Measurements from ENCODE around the gene MPPED2. TPM values are rescaled to one million over a fixed set of nuclear protein-coding genes. Genes with fewer than 3 reads are reported as not detected.
"Not testable (repeated sequence)": the region's sequence is repeated elsewhere in the genome, so short reads cannot be mapped to it uniquely, and the experiment has no call there.

The MPPED2 gene
- polyA plus RNA-seq, 6 donors from 2014 or later = 0.47 to 3.1 (median 2.5) TPM

- Mint-ChIP-seq H3K4me3 (no peak overlapping the region), H3K27me3 (no peaks in the 10 kb centered on the region), H3K36me3 (no peaks in the 10 kb centered on the region), H3K4me1 (peaks cover 0 to 10% (median 0%) of the 10 kb centered on the region in 3 donors), H3K9me3 (no peaks in the 10 kb centered on the region), H3K27ac (no peak overlapping the region)
- no peak for DNase-seq
- ATAC-seq (ENCODE audit: low read depth in 2 of 2) = no peak
Observed at GRCh38 chr11:30567120-30567519, 19.0 kb downstream of the MPPED2 start.

GRCh38 chr11:30566482-30566881, 19.7 kb downstream of the MPPED2 start:
- no peaks in the 10 kb centered on the region for H3K27me3 Mint-ChIP-seq

GRCh38 chr11:30565027-30565426, 21.1 kb downstream of the MPPED2 start:
- Mint-ChIP-seq H3K4me1 (peaks cover 0 to 16% (median 0%) of the 10 kb centered on the region in 3 donors), H3K4me3 (peak overlapping the region in 1 of 8 donors; percentile 25), H3K27me3 (no peaks in the 10 kb centered on the region), H3K36me3 (no peaks in the 10 kb centered on the region), H3K27ac (no peak overlapping the region), H3K9me3 (no peaks in the 10 kb centered on the region)
- no peak for ATAC-seq (ENCODE audit: low read depth in 2 of 2)
- no peak for DNase-seq

More at GRCh38 chr11:30566482-30566881, 19.7 kb downstream of the MPPED2 start:
- DNase-seq (no peak), ATAC-seq (ENCODE audit: low read depth in 2 of 2) (no peak)
- Mint-ChIP-seq H3K4me3 (no peak overlapping the region), H3K27ac (peak overlapping the region in 1 of 6 donors; percentile 30), H3K4me1 (peaks cover 0 to 10% (median 0%) of the 10 kb centered on the region in 3 donors), H3K9me3 (no peaks in the 10 kb centered on the region), H3K36me3 (no peaks in the 10 kb centered on the region)

- Mint-ChIP-seq H3K4me3 (no peak overlapping the region), H3K27ac (no peak overlapping the region), H3K27me3 (no peaks in the 10 kb centered on the region), H3K9me3 (peaks cover 0 to 3% (median 0%) of the 10 kb centered on the region in 7 donors), H3K36me3 (no peaks in the 10 kb centered on the region), H3K4me1 (peaks cover 0 to 16% (median 0%) of the 10 kb centered on the region in 3 donors)
- DNase-seq (no peak), ATAC-seq (ENCODE audit: low read depth in 2 of 2) (no peak)
Observed at GRCh38 chr11:30561691-30562415, 24.3 kb downstream of the MPPED2 start.

GRCh38 chr11:30560206-30561106, 25.7 kb downstream of the MPPED2 start:
- Mint-ChIP-seq H3K4me3 (peak overlapping the region in 4 of 8 donors; percentile 7 to 54 (median 42)), H3K9me3 (peaks cover 0 to 3% (median 0%) of the 10 kb centered on the region in 7 donors), H3K27me3 (no peaks in the 10 kb centered on the region), H3K27ac (peak overlapping the region in 1 of 6 donors; percentile 17), H3K4me1 (peaks cover 0 to 12% (median 0%) of the 10 kb centered on the region in 3 donors), H3K36me3 (no peaks in the 10 kb centered on the region)
- ATAC-seq (ENCODE audit: low read depth in 2 of 2) (no peak), DNase-seq (no peak)

DNA sequence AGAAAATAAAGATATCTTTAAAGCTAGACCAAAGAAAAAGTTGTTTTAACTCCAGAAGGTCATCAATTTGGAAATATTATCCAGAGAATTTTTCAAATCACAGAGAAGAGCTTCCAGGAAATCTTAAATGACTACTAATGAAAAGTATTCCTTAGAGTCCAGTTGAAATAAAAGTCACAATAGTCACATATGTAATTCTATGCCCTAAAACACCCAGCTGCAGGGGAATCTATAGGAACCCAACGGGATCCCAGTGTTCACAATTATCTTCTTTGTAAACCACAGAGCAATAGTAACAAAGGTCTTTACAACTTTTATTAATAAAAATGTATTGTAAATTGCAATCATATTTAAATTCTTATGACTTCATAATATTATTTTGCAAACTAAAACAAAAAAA, 27.1 kb downstream of the MPPED2 start:
- DNase-seq (no peak), ATAC-seq (ENCODE audit: low read depth in 2 of 2) (no peak)
- Mint-ChIP-seq H3K36me3 (no peaks in the 10 kb centered on the region), H3K4me1 (peaks cover 0 to 8% (median 0%) of the 10 kb centered on the region in 3 donors), H3K4me3 (no peak overlapping the region), H3K27ac (no peak overlapping the region), H3K27me3 (no peaks in the 10 kb centered on the region), H3K9me3 (peaks cover 0 to 3% (median 0%) of the 10 kb centered on the region in 7 donors)

DNA sequence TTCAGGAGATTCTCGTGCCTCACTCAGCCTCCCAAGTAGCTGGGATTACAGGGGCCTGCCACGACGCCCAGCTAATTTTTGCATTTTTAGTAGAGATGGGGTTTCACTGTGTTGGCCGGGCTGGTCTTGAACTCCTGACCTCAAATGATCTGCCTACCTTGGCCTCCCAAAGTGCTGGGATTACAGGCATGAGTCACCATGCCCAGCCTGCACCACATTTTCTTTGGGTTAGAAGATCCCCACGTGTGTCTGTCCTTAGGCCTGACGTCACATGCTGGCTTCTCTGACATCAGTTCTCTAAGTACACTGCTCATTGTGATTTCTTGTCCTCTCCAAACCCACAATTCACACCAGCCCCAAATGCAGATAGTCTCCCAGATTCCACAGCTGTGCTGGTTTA, 31.6 kb downstream of the MPPED2 start:
- not testable (repeated sequence) for H3K27me3 Mint-ChIP-seq; H3K4me1 Mint-ChIP-seq; H3K36me3 Mint-ChIP-seq; DNase-seq; H3K9me3 Mint-ChIP-seq; H3K4me3 Mint-ChIP-seq; ATAC-seq (ENCODE audit: low read depth in 2 of 2)
- H3K27ac Mint-ChIP-seq = peak overlapping the region in 1 of 6 donors; percentile 50

DNA sequence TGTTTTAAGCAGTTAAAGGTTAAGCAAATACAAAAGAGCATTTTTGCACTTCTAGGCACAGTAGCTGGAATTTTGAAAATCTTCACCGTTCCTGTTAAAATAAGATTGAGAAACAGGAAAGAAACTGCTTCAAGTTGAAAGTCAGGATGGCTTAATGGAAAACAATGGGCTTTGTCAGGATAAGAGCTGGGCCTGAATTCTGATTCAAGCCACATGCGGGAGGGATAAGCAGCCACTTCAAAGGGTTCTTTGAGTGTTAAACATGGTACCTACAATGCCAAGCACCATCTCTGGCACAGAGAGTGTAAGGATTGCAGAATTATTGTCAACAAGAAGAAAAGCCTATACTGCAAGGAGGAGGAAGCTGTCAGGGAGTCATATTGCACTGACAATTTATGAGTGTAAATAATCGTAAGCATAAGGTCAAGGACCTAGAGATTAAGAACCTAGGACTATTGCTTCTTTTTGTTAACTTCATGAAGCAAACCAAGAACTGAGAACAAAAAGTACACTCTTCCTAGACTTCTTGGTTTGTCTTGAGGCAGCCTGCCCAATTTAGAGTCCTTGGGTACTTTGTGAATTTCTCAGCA, 32.5 kb downstream of the MPPED2 start:
- Mint-ChIP-seq H3K36me3 (no peaks in the 10 kb centered on the region), H3K4me1 (no peaks in the 10 kb centered on the region), H3K27me3 (no peaks in the 10 kb centered on the region), H3K4me3 (no peak overlapping the region), H3K27ac (no peak overlapping the region), H3K9me3 (peaks cover 0 to 3% (median 0%) of the 10 kb centered on the region in 7 donors)
- ATAC-seq (ENCODE audit: low read depth in 2 of 2) (no peak), DNase-seq (no peak)

GRCh38 chr11:30552839-30553238, 33.3 kb downstream of the MPPED2 start:
- H3K36me3 Mint-ChIP-seq = no peaks in the 10 kb centered on the region

DNA sequence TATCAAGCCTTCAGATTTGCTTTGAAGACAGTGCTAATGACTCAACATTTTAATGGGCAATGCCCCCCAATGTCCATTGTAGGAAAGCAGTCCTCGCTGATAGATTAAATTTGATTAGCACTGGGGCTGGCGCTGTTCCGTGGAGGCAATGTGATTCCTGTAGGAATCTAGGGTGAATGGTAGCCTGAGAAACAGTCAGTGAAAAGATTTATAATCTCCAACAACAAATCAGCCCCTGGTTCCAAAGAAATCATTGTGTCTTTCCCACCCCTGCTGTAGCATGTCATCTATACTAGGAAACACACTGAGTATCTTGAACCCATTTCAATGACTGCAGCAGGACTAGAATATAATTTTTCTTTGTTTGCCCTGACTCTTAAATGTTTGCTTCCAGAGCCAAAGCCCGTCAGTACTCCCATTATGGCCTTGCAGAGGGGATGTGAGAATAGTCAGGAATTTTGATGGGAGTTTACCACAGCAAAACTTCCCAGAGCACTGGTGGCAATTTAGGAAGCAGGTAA, 36.1 kb downstream of the MPPED2 start:
- H3K36me3 Mint-ChIP-seq = no peaks in the 10 kb centered on the region
- H3K27me3 Mint-ChIP-seq = no peaks in the 10 kb centered on the region
- H3K4me1 Mint-ChIP-seq = no peaks in the 10 kb centered on the region
- no peak for DNase-seq
- no peak overlapping the region for H3K4me3 Mint-ChIP-seq
- H3K27ac Mint-ChIP-seq = peak overlapping the region in 1 of 6 donors; percentile 40
- ATAC-seq (ENCODE audit: low read depth in 2 of 2) = no peak
- peaks cover 0 to under 1% (median 0%) of the 10 kb centered on the region in 7 donors for H3K9me3 Mint-ChIP-seq

More at GRCh38 chr11:30552839-30553238, 33.3 kb downstream of the MPPED2 start:
- peaks cover 0 to 3% (median 0%) of the 10 kb centered on the region in 7 donors for H3K9me3 Mint-ChIP-seq
- DNase-seq (no peak), ATAC-seq (ENCODE audit: low read depth in 2 of 2) (no peak)
- no peaks in the 10 kb centered on the region for H3K27me3 Mint-ChIP-seq
- no peak overlapping the region for H3K27ac Mint-ChIP-seq
- H3K4me3 Mint-ChIP-seq = no peak overlapping the region
- no peaks in the 10 kb centered on the region for H3K4me1 Mint-ChIP-seq

- Mint-ChIP-seq H3K9me3 (peaks cover 0 to 5% (median 0%) of the 10 kb centered on the region in 7 donors), H3K36me3 (no peaks in the 10 kb centered on the region), H3K27me3 (no peaks in the 10 kb centered on the region), H3K27ac (no peak overlapping the region), H3K4me1 (no peaks in the 10 kb centered on the region), H3K4me3 (no peak overlapping the region)
- ATAC-seq (ENCODE audit: low read depth in 2 of 2) = no peak
- DNase-seq = no peak
Observed at GRCh38 chr11:30549565-30549964, 36.6 kb downstream of the MPPED2 start.

DNA sequence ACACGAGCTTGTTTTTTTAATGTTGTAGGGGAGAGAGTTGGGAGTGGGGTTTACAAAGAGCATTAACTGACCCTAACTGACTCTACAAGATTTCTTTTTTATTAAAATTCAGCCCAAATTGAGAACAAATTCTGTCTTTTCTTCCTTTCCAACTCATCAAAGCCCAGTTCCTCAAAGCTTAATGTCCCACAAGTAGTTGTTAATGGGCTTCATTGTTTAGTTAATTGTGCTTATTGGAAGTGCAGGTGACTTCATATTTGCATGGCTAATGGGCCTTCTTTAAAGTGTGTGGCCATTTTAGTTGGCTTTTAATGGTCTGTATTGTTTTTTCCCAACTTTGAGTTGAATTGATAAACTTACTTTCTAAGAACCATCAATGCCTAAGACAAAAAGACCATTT, 39.8 kb downstream of the MPPED2 start:
- Mint-ChIP-seq H3K9me3 (peaks cover 0 to 5% (median 0%) of the 10 kb centered on the region in 7 donors), H3K4me1 (no peaks in the 10 kb centered on the region), H3K4me3 (no peak overlapping the region), H3K27me3 (no peaks in the 10 kb centered on the region), H3K27ac (no peak overlapping the region), H3K36me3 (no peaks in the 10 kb centered on the region)
- ATAC-seq (ENCODE audit: low read depth in 2 of 2) (no peak), DNase-seq (no peak)

- H3K36me3 Mint-ChIP-seq = no peaks in the 10 kb centered on the region
- DNase-seq (no peak), ATAC-seq (ENCODE audit: low read depth in 2 of 2) (no peak)
- H3K27me3 Mint-ChIP-seq = no peaks in the 10 kb centered on the region
- peaks cover 0 to 5% (median 0%) of the 10 kb centered on the region in 7 donors for H3K9me3 Mint-ChIP-seq
- H3K4me1 Mint-ChIP-seq = no peaks in the 10 kb centered on the region
- no peak overlapping the region for H3K4me3 Mint-ChIP-seq
- H3K27ac Mint-ChIP-seq = peak overlapping the region in 1 of 6 donors; percentile 34
Observed at GRCh38 chr11:30545507-30545906, 40.6 kb downstream of the MPPED2 start.

Measured in naive B cell (primary cell).